Ishikawa (cell line): ENCODE measurements around the gene NME3.

Experiments used
- CEBPB ChIP-seq: IDR thresholded peaks from 2 replicates; pipeline ENCODE4 v1.6.1; 2012
- CREB1 ChIP-seq: IDR thresholded peaks from 2 replicates; pipeline ENCODE4 v1.6.1; 2012; ENCODE audit warnings: low read depth
- EGR1 ChIP-seq: IDR thresholded peaks from 2 replicates; pipeline ENCODE4 v1.6.1; 2012
- EP300 ChIP-seq: IDR thresholded peaks from 2 replicates; pipeline ENCODE4 v1.6.1; 2012; ENCODE audit warnings: borderline replicate concordance
- FOXM1 ChIP-seq: IDR thresholded peaks from 2 replicates; pipeline ENCODE4 v1.6.1; 2012; ENCODE audit warnings: low read depth, borderline replicate concordance
- MAX ChIP-seq: IDR thresholded peaks from 2 replicates; pipeline ENCODE4 v1.6.1; 2012
- NFIC ChIP-seq: IDR thresholded peaks from 2 replicates; pipeline ENCODE4 v1.6.1; 2012
- RAD21 ChIP-seq: IDR thresholded peaks from 2 replicates; pipeline ENCODE4 v1.6.1; 2012; ENCODE audit warnings: low read depth
- TAF1 ChIP-seq: IDR thresholded peaks from 2 replicates; pipeline ENCODE4 v1.6.1; 2012; ENCODE audit warnings: low read depth, mild to moderate bottlenecking
- TCF12 ChIP-seq: IDR thresholded peaks from 2 replicates; pipeline ENCODE4 v1.6.1; 2012; ENCODE audit warnings: low read depth
- TEAD4 ChIP-seq: IDR thresholded peaks from 2 replicates; pipeline ENCODE4 v1.6.1; 2012
- YY1 ChIP-seq: IDR thresholded peaks from 2 replicates; pipeline ENCODE4 v1.6.1; 2012; ENCODE audit warnings: low read depth
- ZBTB7A ChIP-seq: IDR thresholded peaks from 2 replicates; pipeline ENCODE4 v1.6.1; 2012; ENCODE audit warnings: low read depth
- TF ChIP-seq, protein P1 (sequence below): IDR thresholded peaks from 2 replicates; pipeline ENCODE4 v1.6.1; 2012; ENCODE audit warnings: low read depth, mild to moderate bottlenecking
- TF ChIP-seq, protein P2 (sequence below): IDR thresholded peaks from 2 replicates; pipeline ENCODE4 v1.6.1; 2012

NME3 gene

DNA sequence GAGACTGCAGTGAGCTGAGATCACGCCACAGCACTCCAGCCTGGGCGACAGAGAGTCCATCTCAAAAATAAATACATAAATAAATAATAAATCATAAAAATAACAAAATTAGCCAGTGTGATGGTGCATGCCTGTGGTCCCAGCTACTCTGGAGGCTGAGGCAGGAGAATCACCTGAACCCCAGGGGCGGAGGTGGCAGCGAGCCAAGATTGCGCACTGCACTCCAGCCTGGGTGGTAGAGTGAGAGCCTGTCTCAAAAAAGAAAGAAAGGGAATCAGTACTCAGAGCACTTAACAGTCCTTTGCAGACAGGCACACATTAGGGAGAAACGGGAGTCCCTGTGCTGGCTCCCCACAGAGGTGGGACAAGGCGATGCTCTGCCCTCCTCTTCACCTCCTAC lies 40.3 kb downstream of the NME3 start:
- TF ChIP-seq EP300 (no peak), RAD21 (no peak), CEBPB (no peak), CREB1 (no peak), ZBTB7A (no peak), EGR1 (no peak), TCF12 (no peak), NFIC (no peak), FOXM1 (no peak), TEAD4 (no peak)
- TF ChIP-seq, protein P1, sequence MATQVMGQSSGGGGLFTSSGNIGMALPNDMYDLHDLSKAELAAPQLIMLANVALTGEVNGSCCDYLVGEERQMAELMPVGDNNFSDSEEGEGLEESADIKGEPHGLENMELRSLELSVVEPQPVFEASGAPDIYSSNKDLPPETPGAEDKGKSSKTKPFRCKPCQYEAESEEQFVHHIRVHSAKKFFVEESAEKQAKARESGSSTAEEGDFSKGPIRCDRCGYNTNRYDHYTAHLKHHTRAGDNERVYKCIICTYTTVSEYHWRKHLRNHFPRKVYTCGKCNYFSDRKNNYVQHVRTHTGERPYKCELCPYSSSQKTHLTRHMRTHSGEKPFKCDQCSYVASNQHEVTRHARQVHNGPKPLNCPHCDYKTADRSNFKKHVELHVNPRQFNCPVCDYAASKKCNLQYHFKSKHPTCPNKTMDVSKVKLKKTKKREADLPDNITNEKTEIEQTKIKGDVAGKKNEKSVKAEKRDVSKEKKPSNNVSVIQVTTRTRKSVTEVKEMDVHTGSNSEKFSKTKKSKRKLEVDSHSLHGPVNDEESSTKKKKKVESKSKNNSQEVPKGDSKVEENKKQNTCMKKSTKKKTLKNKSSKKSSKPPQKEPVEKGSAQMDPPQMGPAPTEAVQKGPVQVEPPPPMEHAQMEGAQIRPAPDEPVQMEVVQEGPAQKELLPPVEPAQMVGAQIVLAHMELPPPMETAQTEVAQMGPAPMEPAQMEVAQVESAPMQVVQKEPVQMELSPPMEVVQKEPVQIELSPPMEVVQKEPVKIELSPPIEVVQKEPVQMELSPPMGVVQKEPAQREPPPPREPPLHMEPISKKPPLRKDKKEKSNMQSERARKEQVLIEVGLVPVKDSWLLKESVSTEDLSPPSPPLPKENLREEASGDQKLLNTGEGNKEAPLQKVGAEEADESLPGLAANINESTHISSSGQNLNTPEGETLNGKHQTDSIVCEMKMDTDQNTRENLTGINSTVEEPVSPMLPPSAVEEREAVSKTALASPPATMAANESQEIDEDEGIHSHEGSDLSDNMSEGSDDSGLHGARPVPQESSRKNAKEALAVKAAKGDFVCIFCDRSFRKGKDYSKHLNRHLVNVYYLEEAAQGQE: no peak
- TF ChIP-seq, protein P2, sequence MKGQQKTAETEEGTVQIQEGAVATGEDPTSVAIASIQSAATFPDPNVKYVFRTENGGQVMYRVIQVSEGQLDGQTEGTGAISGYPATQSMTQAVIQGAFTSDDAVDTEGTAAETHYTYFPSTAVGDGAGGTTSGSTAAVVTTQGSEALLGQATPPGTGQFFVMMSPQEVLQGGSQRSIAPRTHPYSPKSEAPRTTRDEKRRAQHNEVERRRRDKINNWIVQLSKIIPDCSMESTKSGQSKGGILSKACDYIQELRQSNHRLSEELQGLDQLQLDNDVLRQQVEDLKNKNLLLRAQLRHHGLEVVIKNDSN: no peak

GRCh38 chr16:1729445-1729844 lies 41.9 kb downstream of the NME3 start:
- TF ChIP-seq EP300 (no peak), NFIC (no peak)

GRCh38 chr16:1729026-1729425 lies 42.3 kb downstream of the NME3 start:
- TF ChIP-seq, protein P2: no peak
- no peak for TF ChIP-seq CEBPB
- TF ChIP-seq FOXM1: no peak
- no peak for TF ChIP-seq MAX
- no peak for TF ChIP-seq ZBTB7A
- TF ChIP-seq TAF1: no peak
- no peak for TF ChIP-seq EP300
- TF ChIP-seq, protein P1: no peak
- no peak for TF ChIP-seq TCF12
- TF ChIP-seq RAD21: no peak
- no peak for TF ChIP-seq YY1
- no peak for TF ChIP-seq EGR1
- TF ChIP-seq CREB1: no peak

DNA sequence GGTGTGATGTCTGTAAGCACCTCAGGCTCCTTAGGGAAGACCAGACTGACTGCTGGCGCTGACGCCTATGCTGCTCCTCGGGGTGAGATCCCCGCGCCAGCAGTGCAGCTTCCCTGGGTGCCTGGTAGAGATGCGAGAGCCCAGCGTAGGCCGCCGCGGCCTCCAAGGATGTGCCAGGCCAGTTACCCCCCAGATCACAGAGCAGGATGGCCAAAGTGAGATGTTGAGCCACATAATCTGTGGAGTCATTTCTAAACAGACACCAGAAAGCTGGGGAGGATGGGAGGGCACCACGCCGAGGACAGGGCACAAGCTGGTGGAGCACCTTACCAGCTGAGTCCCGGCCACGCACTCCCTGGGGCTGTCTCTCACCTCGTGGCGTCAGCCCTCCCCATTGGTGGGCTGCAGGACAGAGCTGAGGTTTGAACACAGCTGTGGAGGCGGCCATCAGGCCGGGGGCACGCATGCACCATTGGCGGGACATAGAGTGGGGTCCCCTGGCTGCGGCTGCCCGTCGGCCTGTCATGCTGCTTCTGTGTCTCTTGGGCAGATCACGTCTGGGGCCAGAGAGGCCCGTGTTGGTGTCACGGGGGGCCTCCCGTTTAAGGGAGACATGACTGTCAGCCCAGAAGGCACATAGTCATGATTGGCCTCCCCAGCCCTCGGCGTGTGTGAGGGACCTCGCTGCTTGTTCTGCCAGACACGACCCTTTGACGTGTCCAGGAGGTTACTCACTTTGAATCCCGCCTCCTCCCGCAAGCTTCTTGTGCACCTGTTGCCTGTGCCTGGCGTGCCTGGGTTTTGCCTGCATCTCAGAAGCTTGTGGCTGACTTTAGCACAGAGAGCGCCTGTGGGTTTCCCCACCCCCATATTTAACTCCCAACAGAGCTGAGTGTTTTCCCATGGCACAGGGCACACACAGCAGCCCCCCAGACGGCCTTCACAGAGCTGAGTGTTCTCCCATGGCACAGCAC lies 43.4 kb downstream of the NME3 start:
- TF ChIP-seq FOXM1 (no peak), RAD21 (no peak), TAF1 (no peak), CREB1 (no peak), ZBTB7A (no peak), EGR1 (no peak), TEAD4 (no peak), MAX (no peak), CEBPB (no peak), TCF12 (no peak), EP300 (no peak), YY1 (no peak), NFIC (no peak)
- TF ChIP-seq, protein P1: no peak
- TF ChIP-seq, protein P2: no peak
